B cell (primary cell): ENCODE results near the gene L3HYPDH. TPM values are rescaled to one million over a fixed set of nuclear protein-coding genes. Genes with fewer than 3 reads are reported as not detected.

Source experiments
- ATAC-seq: fragments of 200-7000 bp; cut with Tn5 transposase; one replicate; pipeline ENCODE4 v1.10.0; 2021; ENCODE audit warnings: low read depth, mild to moderate bottlenecking, moderate number of reproducible peaks, moderate library complexity
- CTCF ChIA-PET: fragments of 350-600 bp; sonication (Branson Sonifier 250); formaldehyde crosslinking; loops from one replicate; lab custom pipeline; 2021; ENCODE audit warnings: antibody characterized with exemption, inconsistent platforms; lab: Charles Lee
- POLR2A ChIA-PET: fragments of 350-600 bp; sonication (Branson Sonifier 250); formaldehyde crosslinking; loops from one replicate; lab custom pipeline; 2021; ENCODE audit warnings: antibody characterized with exemption; lab: Charles Lee
- DNase-seq: peaks from one replicate; pipeline ENCODE4 v3.0.0; 2013
- H2AFZ ChIP-seq: 2 replicates; pipeline ENCODE4 v1.6.1; 2012; ENCODE audit warnings: mild to moderate bottlenecking, low read depth, low read length; ENCODE audit not compliant: insufficient read depth, poor library complexity, severe bottlenecking
- H3K27ac ChIP-seq, 2 donors: 1 replicate in 1 of 2; 2 replicates in 1 of 2; pipeline ENCODE4 v1.5.1; 2012 to 2013; ENCODE audit warnings: low read length in 2 of 2, mild to moderate bottlenecking in 2 of 2, moderate library complexity in 1 of 2
- H3K27me3 ChIP-seq, 4 experiments: fragments of 200-600 bp in 1 of 4; sonication (generic) in 1 of 4; replicated peaks in 1 of 4; 1 replicate in 2 of 4; 2 replicates in 2 of 4; pipeline versions ENCODE4 v1.6.1 to v1.7.0; 2013 to 2016; ENCODE audit warnings: low read length in 3 of 4, mild to moderate bottlenecking in 2 of 4, mixed read lengths in 1 of 4, moderate library complexity in 1 of 4; ENCODE audit not compliant: insufficient read depth in 4 of 4, control insufficient read depth in 3 of 4; ENCODE audit errors: control extremely low read depth in 1 of 4
- H3K36me3 ChIP-seq, 2 experiments: replicated peaks in 1 of 2; 1 replicate in 1 of 2; 2 replicates in 1 of 2; pipeline versions ENCODE4 v1.6.1 to v1.7.1; 2013; ENCODE audit warnings: low read length in 1 of 2; ENCODE audit not compliant: insufficient read depth in 2 of 2, control insufficient read depth in 1 of 2; ENCODE audit errors: control extremely low read depth in 1 of 2, extremely low read depth in 1 of 2
- H3K4me1 ChIP-seq, 2 donors: fragments of 200-600 bp in 1 of 2; sonication (generic) in 1 of 2; 1 replicate in 1 of 2; 2 replicates in 1 of 2; pipeline versions ENCODE4 v1.5.1 to v1.6.1; 2013 to 2017; ENCODE audit warnings: low read length in 2 of 2; ENCODE audit not compliant: control insufficient read depth in 2 of 2, insufficient read depth in 2 of 2
- H3K4me2 ChIP-seq: replicated peaks from 2 replicates; pipeline ENCODE3; 2012; ENCODE audit warnings: mild to moderate bottlenecking, low read depth, low read length; ENCODE audit not compliant: poor library complexity, severe bottlenecking
- H3K4me3 ChIP-seq, 5 experiments: fragments of 200-600 bp in 1 of 5; sonication (generic) in 1 of 5; 1 replicate in 3 of 5; 2 replicates in 2 of 5; pipeline versions ENCODE4 v1.5.1 to v1.7.0; 2011 to 2016; ENCODE audit warnings: low read length in 4 of 5, mild to moderate bottlenecking in 4 of 5, low read depth in 2 of 5, control low read depth in 1 of 5, moderate library complexity in 1 of 5; ENCODE audit not compliant: insufficient read depth in 1 of 5; ENCODE audit errors: control extremely low read depth in 1 of 5, extremely low read depth in 1 of 5
- H3K79me2 ChIP-seq: fragments of 200-600 bp; sonication (generic); one replicate; pipeline ENCODE4 v1.6.0; 2016; ENCODE audit warnings: low read length; ENCODE audit not compliant: control insufficient read depth, insufficient read depth
- H3K9ac ChIP-seq: fragments of 200-600 bp; sonication (generic); 2 replicates; pipeline ENCODE4 v1.6.1; 2017; ENCODE audit warnings: mild to moderate bottlenecking, low read length, moderate library complexity
- H3K9me3 ChIP-seq, 3 donors: one replicate each; pipeline versions ENCODE4 v1.6.1 to v1.7.1; 2013; ENCODE audit warnings: low read length in 2 of 3; ENCODE audit not compliant: control insufficient read depth in 2 of 3, insufficient read depth in 1 of 3; ENCODE audit errors: control extremely low read depth in 1 of 3
- H4K20me1 ChIP-seq: 2 replicates; pipeline ENCODE4 v1.6.0; 2012; ENCODE audit warnings: mild to moderate bottlenecking, low read length; ENCODE audit not compliant: insufficient read depth, control insufficient read depth, poor library complexity, severe bottlenecking
- H3K27ac Mint-ChIP-seq: one replicate; pipeline ENCODE4 v1.8.0; 2021; ENCODE audit warnings: mixed read lengths
- H3K27me3 Mint-ChIP-seq: one replicate; pipeline ENCODE4 v1.8.0; 2021; ENCODE audit warnings: mixed read lengths
- H3K4me1 Mint-ChIP-seq: one replicate; pipeline ENCODE4 v1.8.0; 2021; ENCODE audit warnings: mixed read lengths
- H3K4me3 Mint-ChIP-seq: one replicate; pipeline ENCODE4 v1.8.0; 2021; ENCODE audit warnings: mixed read lengths
- H3K9me3 Mint-ChIP-seq: one replicate; pipeline ENCODE4 v1.8.0; 2022; ENCODE audit warnings: mixed read lengths; ENCODE audit not compliant: insufficient read depth
- EZH2 ChIP-seq: IDR thresholded peaks from 2 replicates; pipeline ENCODE4 v1.6.1; 2012; ENCODE audit warnings: borderline replicate concordance, low read depth, mild to moderate bottlenecking, moderate library complexity, low read length; ENCODE audit not compliant: insufficient read depth, poor library complexity, severe bottlenecking
- WGBS: methylation state at CpG from one replicate; pipeline ENCODE4 v1.1.5; 2013; ENCODE audit warnings: missing lambda C conversion rate; ENCODE audit not compliant: insufficient coverage; 5-methylcytosine and 5-hydroxymethylcytosine counted together
- intact Hi-C: fragments of 100-400 bp; cut with micrococcal nuclease; formaldehyde crosslinking; loops from one replicate; pipeline ENCODE4 v1.10.0; 2022
- polyA plus RNA-seq: library from polyadenylated mRNA; depleted of rRNA; stranded (reverse); fragments of >200 nt; gene quantifications from 2 replicates; pipeline ENCODE4 v1.2.3, GENCODE V29; 2012
- total RNA-seq, 2 donors: library from RNA; stranded (reverse); fragments of 120-200 nt in 1 of 2; gene quantifications; 1 replicate in 1 of 2; 2 replicates in 1 of 2; pipeline versions ENCODE4 v1.2.3 to v1.2.4, GENCODE V29; 2013 to 2022
- TF ChIP-seq, protein P1 (sequence below): fragments of 200-600 bp; IDR thresholded peaks from one replicate; pipeline ENCODE4 v1.8.0; 2022; ENCODE audit warnings: antibody characterized with exemption, mild to moderate bottlenecking

Gene L3HYPDH
- total and polyA plus RNA-seq, 2 donors (not counting 1 experiment from before 2014, with no cell fraction given) = 74.5 to 126 TPM

DNA sequence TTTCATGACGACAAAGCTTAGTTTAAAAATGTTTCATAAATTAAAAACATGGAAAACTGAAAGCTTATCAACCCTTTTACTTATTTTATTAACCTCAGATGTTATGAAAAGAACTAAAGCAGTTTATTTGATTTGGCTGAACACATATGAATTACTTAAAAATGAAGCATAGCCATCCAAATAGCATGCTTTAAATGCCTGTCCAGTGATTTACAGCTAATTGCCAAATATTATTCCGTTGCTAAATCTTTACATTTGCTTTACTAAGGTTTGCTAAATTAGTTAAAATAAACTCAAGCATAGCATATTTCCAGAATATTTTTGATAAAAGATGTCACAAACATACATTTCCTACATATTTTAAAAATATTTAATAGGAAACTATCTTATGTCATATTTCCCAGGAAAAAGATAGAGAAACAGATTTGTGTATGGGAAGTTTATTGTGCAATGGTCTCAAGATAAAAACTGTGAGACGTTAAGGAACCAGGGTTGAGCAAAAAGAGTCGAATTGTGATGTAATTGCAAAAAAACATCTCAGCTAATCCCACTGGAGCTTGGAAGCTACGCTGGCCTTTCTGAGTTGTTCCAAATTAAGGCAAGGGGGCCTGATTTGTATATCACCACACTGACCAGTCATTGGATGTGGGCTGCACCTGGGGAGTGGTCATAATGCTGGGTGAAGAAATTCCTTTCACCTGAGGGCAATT lies 44.8 kb downstream of the L3HYPDH start:
- Histone ChIP-seq H3K79me2 (no peaks in the 10 kb centered on the region), H3K4me2 (no peak overlapping the region), H3K36me3 (no peaks in the 10 kb centered on the region), H4K20me1 (no peaks in the 10 kb centered on the region), H2AFZ (no peak overlapping the region), H3K9me3 (no peaks in the 10 kb centered on the region), H3K4me3 (no peak overlapping the region), H3K27me3 (no peaks in the 10 kb centered on the region), H3K27ac (no peak overlapping the region), H3K4me1 (no peaks in the 10 kb centered on the region), H3K9ac (no peak overlapping the region)
- TF ChIP-seq EZH2 = no peak
- TF ChIP-seq, protein P1, sequence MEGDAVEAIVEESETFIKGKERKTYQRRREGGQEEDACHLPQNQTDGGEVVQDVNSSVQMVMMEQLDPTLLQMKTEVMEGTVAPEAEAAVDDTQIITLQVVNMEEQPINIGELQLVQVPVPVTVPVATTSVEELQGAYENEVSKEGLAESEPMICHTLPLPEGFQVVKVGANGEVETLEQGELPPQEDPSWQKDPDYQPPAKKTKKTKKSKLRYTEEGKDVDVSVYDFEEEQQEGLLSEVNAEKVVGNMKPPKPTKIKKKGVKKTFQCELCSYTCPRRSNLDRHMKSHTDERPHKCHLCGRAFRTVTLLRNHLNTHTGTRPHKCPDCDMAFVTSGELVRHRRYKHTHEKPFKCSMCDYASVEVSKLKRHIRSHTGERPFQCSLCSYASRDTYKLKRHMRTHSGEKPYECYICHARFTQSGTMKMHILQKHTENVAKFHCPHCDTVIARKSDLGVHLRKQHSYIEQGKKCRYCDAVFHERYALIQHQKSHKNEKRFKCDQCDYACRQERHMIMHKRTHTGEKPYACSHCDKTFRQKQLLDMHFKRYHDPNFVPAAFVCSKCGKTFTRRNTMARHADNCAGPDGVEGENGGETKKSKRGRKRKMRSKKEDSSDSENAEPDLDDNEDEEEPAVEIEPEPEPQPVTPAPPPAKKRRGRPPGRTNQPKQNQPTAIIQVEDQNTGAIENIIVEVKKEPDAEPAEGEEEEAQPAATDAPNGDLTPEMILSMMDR = no peak
- Mint-ChIP-seq H3K4me1 (peaks cover 2% of the 10 kb centered on the region), H3K9me3 (no peaks in the 10 kb centered on the region), H3K27me3 (no peaks in the 10 kb centered on the region), H3K4me3 (no peak overlapping the region), H3K27ac (no peak overlapping the region)
- POLR2A ChIA-PET = no interaction called here
- ATAC-seq = no peak
- CTCF ChIA-PET = interaction anchor here (0.6 to 1.7 kb wide), 5 partner anchors 8 to 315 kb away, joined by 3 to 7 read pairs (median 3); no protein-coding TSS in a partner anchor
- WGBS = 100% methylated on average over 1 of the region's 5 CpGs
- no peak for DNase-seq
- intact Hi-C loops = no loop called here

DNA sequence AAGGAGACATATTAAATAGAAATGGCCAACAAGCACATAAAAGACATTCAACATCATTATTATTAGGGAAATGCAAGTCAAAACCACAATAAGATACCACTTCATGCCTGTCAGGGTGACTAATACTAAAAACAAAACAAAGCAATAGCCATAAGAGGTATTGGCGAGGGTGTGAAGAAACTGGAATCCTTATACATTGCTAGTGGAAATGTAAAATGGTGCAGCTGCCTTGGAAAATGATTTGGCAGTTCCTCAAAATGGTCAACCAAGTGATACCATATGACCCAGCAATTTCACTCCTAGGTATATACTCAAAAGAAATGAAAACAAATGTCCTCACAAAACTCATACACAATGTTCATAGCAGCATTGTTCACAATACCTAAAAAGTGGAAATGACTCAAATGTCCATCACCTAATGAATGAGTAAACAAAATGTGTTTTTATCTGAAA lies 46.0 kb downstream of the L3HYPDH start:
- CTCF ChIA-PET = interaction anchor here (1.6 kb wide), 1 partner anchor 311 kb away, joined by 7 read pairs; no protein-coding TSS in a partner anchor
- Histone ChIP-seq H3K36me3 (no peaks in the 10 kb centered on the region), H3K4me2 (no peak overlapping the region), H3K4me3 (no peak overlapping the region), H3K27ac (no peak overlapping the region), H3K9me3 (no peaks in the 10 kb centered on the region), H3K4me1 (no peaks in the 10 kb centered on the region), H4K20me1 (no peaks in the 10 kb centered on the region), H2AFZ (no peak overlapping the region), H3K79me2 (no peaks in the 10 kb centered on the region), H3K27me3 (no peaks in the 10 kb centered on the region), H3K9ac (no peak overlapping the region)
- WGBS = no CpG with 5 or more reads among the region's 1 CpG
- Mint-ChIP-seq H3K4me1 (peaks cover 2% of the 10 kb centered on the region), H3K27me3 (no peaks in the 10 kb centered on the region), H3K9me3 (no peaks in the 10 kb centered on the region), H3K27ac (no peak overlapping the region), H3K4me3 (no peak overlapping the region)
- ATAC-seq (no peak), DNase-seq (no peak)
- intact Hi-C loops = no loop called here
- POLR2A ChIA-PET = no interaction called here
- no peak for TF ChIP-seq EZH2
- TF ChIP-seq, protein P1 = no peak
